Nephron (organoid): ENCODE results near the gene RGL4.

Experiments
- H3K27ac Mint-ChIP-seq, 3 experiments: 2 replicates each; pipeline ENCODE4 v1.8.0; 2020; ENCODE audit warnings: mixed read lengths in 3 of 3, mild to moderate bottlenecking in 2 of 3, moderate library complexity in 1 of 3
- H3K27me3 Mint-ChIP-seq: 2 replicates; pipeline ENCODE4 v1.8.0; 2021; ENCODE audit warnings: low read depth, mild to moderate bottlenecking, moderate library complexity, mixed read lengths
- H3K36me3 Mint-ChIP-seq: 2 replicates; pipeline ENCODE4 v1.8.0; 2020; ENCODE audit warnings: low read depth, mixed read lengths
- H3K4me1 Mint-ChIP-seq: 2 replicates; pipeline ENCODE4 v1.8.0; 2020; ENCODE audit warnings: mixed read lengths
- H3K4me3 Mint-ChIP-seq, 3 experiments: 2 replicates each; pipeline ENCODE4 v1.8.0; 2020; ENCODE audit warnings: mild to moderate bottlenecking in 3 of 3, mixed read lengths in 3 of 3, moderate library complexity in 2 of 3
- H3K9me3 Mint-ChIP-seq: 2 replicates; pipeline ENCODE4 v1.8.0; 2020; ENCODE audit warnings: mixed read lengths
- TF ChIP-seq, protein P1 (sequence below), 3 experiments: fragments of 200-600 bp; sonication (generic); IDR thresholded peaks; one replicate each; pipeline ENCODE4 v1.5.0; 2021; ENCODE audit warnings: antibody characterized with exemption in 3 of 3; ENCODE audit not compliant: unreplicated experiment in 3 of 3

The RGL4 gene

DNA sequence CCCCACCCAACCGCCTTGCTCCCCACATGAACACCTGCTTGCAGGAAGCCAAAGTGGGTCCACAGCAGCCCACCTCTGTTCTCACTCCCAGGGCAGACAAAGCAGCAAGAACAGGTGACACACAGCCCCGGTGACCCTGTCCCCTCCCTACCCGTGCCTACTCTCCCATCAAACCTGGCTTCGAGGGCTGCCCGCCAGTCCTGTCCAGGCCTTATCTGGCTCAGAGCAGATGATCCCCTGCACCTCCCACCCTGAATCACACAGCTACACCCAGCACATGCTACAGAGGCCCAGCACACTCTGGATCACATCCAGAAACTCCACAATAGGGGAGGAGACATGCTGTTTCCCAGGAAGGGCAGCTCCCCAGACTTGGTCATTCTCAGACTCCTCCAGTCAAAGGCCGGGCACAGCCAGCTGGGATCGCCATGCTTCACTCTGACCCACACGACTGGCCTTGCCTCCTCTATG, 6.2 kb upstream of the RGL4 start:
- H3K27ac Mint-ChIP-seq: peak overlapping the region in 2 of 3 experiments; percentile 24 to 67
- H3K36me3 Mint-ChIP-seq: peaks cover 30% of the 10 kb centered on the region
- TF ChIP-seq, protein P1, sequence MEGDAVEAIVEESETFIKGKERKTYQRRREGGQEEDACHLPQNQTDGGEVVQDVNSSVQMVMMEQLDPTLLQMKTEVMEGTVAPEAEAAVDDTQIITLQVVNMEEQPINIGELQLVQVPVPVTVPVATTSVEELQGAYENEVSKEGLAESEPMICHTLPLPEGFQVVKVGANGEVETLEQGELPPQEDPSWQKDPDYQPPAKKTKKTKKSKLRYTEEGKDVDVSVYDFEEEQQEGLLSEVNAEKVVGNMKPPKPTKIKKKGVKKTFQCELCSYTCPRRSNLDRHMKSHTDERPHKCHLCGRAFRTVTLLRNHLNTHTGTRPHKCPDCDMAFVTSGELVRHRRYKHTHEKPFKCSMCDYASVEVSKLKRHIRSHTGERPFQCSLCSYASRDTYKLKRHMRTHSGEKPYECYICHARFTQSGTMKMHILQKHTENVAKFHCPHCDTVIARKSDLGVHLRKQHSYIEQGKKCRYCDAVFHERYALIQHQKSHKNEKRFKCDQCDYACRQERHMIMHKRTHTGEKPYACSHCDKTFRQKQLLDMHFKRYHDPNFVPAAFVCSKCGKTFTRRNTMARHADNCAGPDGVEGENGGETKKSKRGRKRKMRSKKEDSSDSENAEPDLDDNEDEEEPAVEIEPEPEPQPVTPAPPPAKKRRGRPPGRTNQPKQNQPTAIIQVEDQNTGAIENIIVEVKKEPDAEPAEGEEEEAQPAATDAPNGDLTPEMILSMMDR (IDR thresholded peaks at IDR 0.05; ENCODE audit: unreplicated experiment in 3 of 3): no peak
- no peak overlapping the region for H3K4me3 Mint-ChIP-seq
- H3K4me1 Mint-ChIP-seq: peaks cover 31% of the 10 kb centered on the region
- no peaks in the 10 kb centered on the region for H3K27me3 Mint-ChIP-seq
- no peaks in the 10 kb centered on the region for H3K9me3 Mint-ChIP-seq

DNA sequence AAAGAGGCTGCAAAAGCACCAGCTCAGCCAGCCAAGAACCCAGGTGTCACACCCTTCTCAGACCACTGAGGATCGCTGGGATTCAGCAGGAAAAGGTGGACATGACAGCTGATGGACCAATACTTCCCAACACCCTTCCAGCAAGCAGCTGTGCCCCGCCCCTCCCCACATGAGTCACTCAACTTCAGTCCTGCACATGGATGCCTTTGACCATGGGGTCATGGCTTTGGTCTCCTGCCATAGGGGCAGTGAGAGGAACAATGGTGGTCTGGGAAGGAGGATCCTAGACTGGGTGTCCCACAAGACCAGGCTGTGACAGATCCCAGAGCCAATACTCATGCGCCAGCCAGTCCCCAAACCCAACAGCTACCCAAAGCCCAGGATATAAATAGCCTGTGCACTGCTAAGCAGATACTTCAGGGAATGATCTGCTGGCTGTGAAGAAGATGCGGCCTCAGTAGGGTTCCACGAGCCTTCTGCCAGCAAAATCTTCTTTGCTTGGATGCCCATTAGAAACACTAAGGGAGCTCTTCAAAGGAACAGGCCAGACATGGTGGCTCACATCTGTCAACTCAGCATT, 5.5 kb upstream of the RGL4 start:
- Mint-ChIP-seq H3K27ac (no peak overlapping the region), H3K9me3 (no peaks in the 10 kb centered on the region), H3K27me3 (no peaks in the 10 kb centered on the region), H3K4me1 (peaks cover 31% of the 10 kb centered on the region), H3K36me3 (peaks cover 35% of the 10 kb centered on the region), H3K4me3 (no peak overlapping the region)
- TF ChIP-seq, protein P1 (IDR thresholded peaks at IDR 0.05; ENCODE audit: unreplicated experiment in 3 of 3): no peak

DNA sequence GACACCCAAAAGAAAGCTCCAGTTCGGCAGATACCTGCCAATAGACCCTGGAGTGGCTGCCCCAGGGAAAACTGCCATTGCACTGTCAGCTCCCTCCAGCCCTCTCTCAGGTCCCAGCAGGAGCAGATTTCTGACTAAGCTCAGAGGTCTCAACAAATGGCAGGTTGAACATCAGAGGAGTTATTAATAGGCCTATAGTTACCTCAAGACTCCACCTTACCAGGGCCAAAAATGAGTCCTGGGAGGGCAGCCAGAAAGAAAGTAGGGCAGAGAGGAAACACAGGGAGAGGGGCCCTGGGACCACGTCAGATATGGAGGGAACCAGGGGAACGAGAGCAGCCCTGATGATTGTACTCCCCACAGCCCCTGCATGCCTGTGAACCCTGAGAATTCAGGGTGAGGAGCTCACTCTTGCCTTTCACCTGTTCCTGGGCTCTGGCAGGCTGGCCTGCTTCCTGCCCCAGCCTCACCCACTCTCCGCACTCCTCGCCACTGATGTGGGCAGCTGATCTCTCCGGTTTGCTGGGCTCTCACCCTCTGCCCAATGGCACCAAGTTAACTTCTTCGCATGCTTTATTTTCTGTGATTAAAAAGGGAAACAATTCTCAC, 4.3 kb upstream of the RGL4 start:
- H3K4me1 Mint-ChIP-seq: peaks cover 31% of the 10 kb centered on the region
- TF ChIP-seq, protein P1 (IDR thresholded peaks at IDR 0.05; ENCODE audit: unreplicated experiment in 3 of 3): no peak
- H3K9me3 Mint-ChIP-seq: no peaks in the 10 kb centered on the region
- H3K4me3 Mint-ChIP-seq: no peak overlapping the region
- no peaks in the 10 kb centered on the region for H3K27me3 Mint-ChIP-seq
- H3K36me3 Mint-ChIP-seq: peaks cover 41% of the 10 kb centered on the region
- H3K27ac Mint-ChIP-seq: no peak overlapping the region

DNA sequence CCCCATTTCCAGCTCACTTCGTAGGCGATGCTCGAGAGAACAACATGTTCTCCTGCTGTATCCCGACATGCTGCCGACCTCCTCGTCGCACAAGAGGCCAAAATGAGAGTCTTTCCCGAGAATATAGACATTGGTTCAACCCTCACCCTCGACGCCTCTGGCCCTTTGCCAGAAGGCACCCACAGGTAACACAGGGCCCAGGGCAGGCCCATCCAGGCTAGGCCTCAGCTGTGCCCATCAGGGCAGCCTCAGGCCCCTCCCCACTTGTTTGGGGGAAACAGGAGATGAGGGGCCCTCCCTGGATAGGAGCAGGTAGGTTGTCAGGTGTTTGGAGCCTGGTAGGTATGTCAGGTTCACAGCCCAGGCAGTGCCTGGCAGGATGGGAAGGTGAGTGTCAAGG, 2.7 kb upstream of the RGL4 start:
- Mint-ChIP-seq H3K4me1 (peaks cover 35% of the 10 kb centered on the region), H3K4me3 (no peak overlapping the region), H3K9me3 (no peaks in the 10 kb centered on the region), H3K36me3 (peaks cover 32% of the 10 kb centered on the region), H3K27me3 (no peaks in the 10 kb centered on the region), H3K27ac (no peak overlapping the region)
- TF ChIP-seq, protein P1 (IDR thresholded peaks at IDR 0.05; ENCODE audit: unreplicated experiment in 3 of 3): no peak

DNA sequence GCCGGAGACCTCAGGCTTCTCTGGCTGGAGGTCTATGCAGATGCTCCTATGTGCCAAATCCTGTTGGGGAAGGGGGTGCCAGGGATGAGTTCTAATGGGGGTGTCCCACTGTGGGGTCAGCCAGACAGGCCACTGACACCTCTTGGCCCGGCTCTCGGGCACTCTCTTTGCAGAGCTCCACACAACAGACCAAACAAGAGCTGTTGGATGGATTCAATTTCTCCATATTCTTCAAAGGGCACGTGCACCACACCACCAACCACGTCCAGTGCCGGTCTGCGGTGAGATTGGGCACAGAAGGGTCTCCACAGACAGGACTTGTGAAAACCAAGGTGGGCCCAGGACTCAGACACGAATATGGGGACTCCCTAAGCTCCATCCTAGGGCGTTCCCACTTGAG, 2.2 kb upstream of the RGL4 start:
- H3K27me3 Mint-ChIP-seq: no peaks in the 10 kb centered on the region
- H3K36me3 Mint-ChIP-seq: peaks cover 31% of the 10 kb centered on the region
- H3K4me1 Mint-ChIP-seq: peaks cover 33% of the 10 kb centered on the region
- TF ChIP-seq, protein P1 (IDR thresholded peaks at IDR 0.05; ENCODE audit: unreplicated experiment in 3 of 3): no peak
- no peaks in the 10 kb centered on the region for H3K9me3 Mint-ChIP-seq
- H3K27ac Mint-ChIP-seq: no peak overlapping the region
- no peak overlapping the region for H3K4me3 Mint-ChIP-seq

DNA sequence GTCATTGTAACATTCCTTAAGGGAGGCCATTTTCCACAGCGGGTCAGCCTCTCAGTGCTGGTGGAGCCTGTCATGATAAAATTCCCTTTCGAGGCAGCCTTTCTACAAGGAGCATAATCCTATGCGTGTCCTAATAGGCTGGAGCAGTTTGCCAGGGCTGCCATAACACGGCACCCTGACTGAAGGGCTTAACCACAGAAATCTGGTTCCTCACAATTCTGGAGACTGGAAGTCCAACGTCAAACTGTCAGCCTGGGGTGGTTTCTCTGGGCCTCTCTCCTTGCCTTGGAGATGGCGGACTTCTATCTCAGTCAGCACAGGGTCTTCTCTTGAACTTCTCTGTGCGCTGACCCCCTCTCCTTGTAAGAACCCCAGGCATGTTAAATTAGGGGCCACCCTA, 1.4 kb upstream of the RGL4 start:
- no peaks in the 10 kb centered on the region for H3K27me3 Mint-ChIP-seq
- peaks cover 33% of the 10 kb centered on the region for H3K36me3 Mint-ChIP-seq
- no peak overlapping the region for H3K4me3 Mint-ChIP-seq
- H3K27ac Mint-ChIP-seq: no peak overlapping the region
- peaks cover 26% of the 10 kb centered on the region for H3K4me1 Mint-ChIP-seq
- H3K9me3 Mint-ChIP-seq: no peaks in the 10 kb centered on the region
- TF ChIP-seq, protein P1 (IDR thresholded peaks at IDR 0.05; ENCODE audit: unreplicated experiment in 3 of 3): no peak
